Measurements from ENCODE around the gene HBA1. TPM values are rescaled to one million over a fixed set of nuclear protein-coding genes. Genes with fewer than 3 reads are reported as not detected.
"Not testable (repeated sequence)": the region's sequence is repeated elsewhere in the genome, so short reads cannot be mapped to it uniquely, and the experiment has no call there.

Gene HBA1
- total RNA-seq, 2 experiments from 2014 or later, result not detected

DNA sequence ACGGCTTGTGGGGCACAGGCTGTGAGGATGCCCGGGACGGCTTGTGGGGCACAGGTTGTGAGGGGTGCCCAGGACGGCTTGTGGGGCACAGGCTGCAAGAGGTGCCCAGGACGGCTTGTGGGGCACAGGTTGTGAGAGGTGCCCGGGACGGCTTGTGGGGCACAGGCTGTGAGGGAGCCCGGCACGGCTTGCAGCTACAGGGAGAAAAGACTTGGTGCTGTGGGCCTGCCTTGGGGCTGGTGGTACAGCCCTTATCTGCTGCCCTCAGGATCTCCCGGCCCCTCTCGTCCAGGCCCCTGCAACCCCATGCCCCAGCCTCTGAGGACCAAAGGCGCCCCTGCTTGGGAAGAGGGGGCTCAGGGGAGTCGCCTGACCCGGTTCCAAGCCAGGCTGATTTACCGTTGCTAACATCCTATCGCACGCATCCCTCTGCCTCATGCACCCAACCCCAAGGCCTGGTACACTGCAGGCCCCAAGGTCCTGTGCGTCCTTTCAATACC is 15.7 kb upstream of the HBA1 start:
- TF ChIP-seq CTCF (IDR thresholded peaks at IDR 0.05), result no peak

GRCh38 chr16:162271-162991 is 14.0 kb upstream of the HBA1 start:
- Histone ChIP-seq H3K4me1 (ENCODE audit: insufficient read depth, low read length) (peaks cover 23% of the 10 kb centered on the region), H3K27me3 (ENCODE audit: control insufficient read depth in 1 of 2, insufficient read depth in 2 of 2, low read length in 2 of 2) (peaks cover 35 to 37% of the 10 kb centered on the region in 2 experiments), H3K36me3 (ENCODE audit: insufficient read depth, low read length) (no peaks in the 10 kb centered on the region), H3K27ac (ENCODE audit: low read depth in 1 of 2, low read length in 2 of 2) (no peak overlapping the region), H3K4me3 (ENCODE audit: low read length) (no peak overlapping the region), H3K9me3 (ENCODE audit: control insufficient read depth in 1 of 2, insufficient read depth in 1 of 2, low read length in 2 of 2) (peaks cover 0 to 13% of the 10 kb centered on the region in 2 experiments)
- intact Hi-C loops (cut with DNase I, micrococcal nuclease), result no loop called here
- POLR2A ChIA-PET, result no interaction called here
- no peak overlapping the region for H3K4me3 Mint-ChIP-seq
- H3K9me3 Mint-ChIP-seq, result no peaks in the 10 kb centered on the region
- CTCF ChIA-PET, result no interaction called here
- H3K27ac Mint-ChIP-seq, result no peak overlapping the region
- peaks cover 4% of the 10 kb centered on the region for H3K4me1 Mint-ChIP-seq (ENCODE audit: low read depth)
- peaks cover 56% of the 10 kb centered on the region for H3K27me3 Mint-ChIP-seq
- no peaks in the 10 kb centered on the region for H3K36me3 Mint-ChIP-seq (ENCODE audit: low read depth)
- DNase-seq (no peak), ATAC-seq (ENCODE audit: poor library complexity) (no peak)
- TF ChIP-seq CTCF (IDR thresholded peaks at IDR 0.05), result no peak

More for the DNA sequence above, 15.7 kb upstream of the HBA1 start:
- Histone ChIP-seq H3K9me3 (ENCODE audit: control insufficient read depth in 1 of 2, insufficient read depth in 1 of 2, low read length in 2 of 2) (peaks cover 0 to 8% of the 10 kb centered on the region in 2 experiments), H3K27ac (ENCODE audit: low read depth in 1 of 2, low read length in 2 of 2) (no peak overlapping the region), H3K4me1 (ENCODE audit: insufficient read depth, low read length) (peaks cover 9% of the 10 kb centered on the region), H3K36me3 (ENCODE audit: insufficient read depth, low read length) (no peaks in the 10 kb centered on the region), H3K27me3 (ENCODE audit: control insufficient read depth in 1 of 2, insufficient read depth in 2 of 2, low read length in 2 of 2) (peaks cover 25 to 29% of the 10 kb centered on the region in 2 experiments), H3K4me3 (ENCODE audit: low read length) (no peak overlapping the region)
- peaks cover 52% of the 10 kb centered on the region for H3K27me3 Mint-ChIP-seq
- DNase-seq, result no peak
- intact Hi-C loops (cut with DNase I, micrococcal nuclease), result no loop called here
- no peak for ATAC-seq (ENCODE audit: poor library complexity)
- ChIA-PET CTCF (no interaction called here), POLR2A (no interaction called here)
- H3K9me3 Mint-ChIP-seq, result no peaks in the 10 kb centered on the region
- H3K27ac Mint-ChIP-seq, result no peak overlapping the region
- no peak overlapping the region for H3K4me3 Mint-ChIP-seq
- H3K36me3 Mint-ChIP-seq (ENCODE audit: low read depth), result no peaks in the 10 kb centered on the region
- peaks cover 4% of the 10 kb centered on the region for H3K4me1 Mint-ChIP-seq (ENCODE audit: low read depth)

- Histone ChIP-seq H3K4me1 (ENCODE audit: insufficient read depth, low read length) (peaks cover 23% of the 10 kb centered on the region), H3K27me3 (ENCODE audit: control insufficient read depth in 1 of 2, insufficient read depth in 2 of 2, low read length in 2 of 2) (peaks cover 41 to 45% of the 10 kb centered on the region in 2 experiments), H3K9me3 (ENCODE audit: control insufficient read depth in 1 of 2, insufficient read depth in 1 of 2, low read length in 2 of 2) (peaks cover 0 to 13% of the 10 kb centered on the region in 2 experiments)
- H3K27me3 Mint-ChIP-seq, result peaks cover 56% of the 10 kb centered on the region
- DNase-seq; H3K36me3 Mint-ChIP-seq (ENCODE audit: low read depth); H3K9me3 Mint-ChIP-seq; H3K4me3 Mint-ChIP-seq; H3K27ac Mint-ChIP-seq; CTCF ChIA-PET; H3K36me3 ChIP-seq (ENCODE audit: insufficient read depth, low read length); ATAC-seq (ENCODE audit: poor library complexity); H3K27ac ChIP-seq (ENCODE audit: low read depth in 1 of 2, low read length in 2 of 2); H3K4me3 ChIP-seq (ENCODE audit: low read length); H3K4me1 Mint-ChIP-seq (ENCODE audit: low read depth); intact Hi-C loops (cut with DNase I, micrococcal nuclease); POLR2A ChIA-PET: not testable (repeated sequence)
Measured at GRCh38 chr16:163139-163538, 13.3 kb upstream of the HBA1 start.

DNA sequence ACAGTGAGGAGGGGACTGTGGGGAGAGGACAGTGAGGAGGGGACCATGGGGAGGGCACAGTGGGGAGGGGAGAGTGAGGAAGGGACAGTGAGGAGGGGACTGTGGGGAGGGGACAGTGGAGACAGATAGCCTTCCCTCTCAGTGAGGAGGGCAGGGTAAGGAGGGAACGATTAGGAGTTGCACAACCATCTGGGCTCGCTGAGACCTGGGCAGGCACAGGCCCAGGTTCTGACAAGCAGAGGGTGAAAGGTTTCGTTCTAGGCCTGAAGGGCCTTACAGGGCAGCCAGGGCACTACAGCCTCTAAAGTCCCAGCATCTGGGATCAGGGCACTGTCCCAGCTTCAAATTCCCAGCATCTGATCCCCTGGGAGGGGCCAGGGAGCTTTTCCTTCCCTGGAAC is 12.8 kb upstream of the HBA1 start:
- H3K4me1 Mint-ChIP-seq (ENCODE audit: low read depth); H3K9me3 Mint-ChIP-seq; H3K27ac ChIP-seq (ENCODE audit: low read depth in 1 of 2, low read length in 2 of 2); ATAC-seq (ENCODE audit: poor library complexity); H3K36me3 ChIP-seq (ENCODE audit: insufficient read depth, low read length); intact Hi-C loops (cut with DNase I, micrococcal nuclease); CTCF ChIA-PET; POLR2A ChIA-PET; DNase-seq; H3K4me3 ChIP-seq (ENCODE audit: low read length); H3K4me3 Mint-ChIP-seq; H3K27ac Mint-ChIP-seq; H3K36me3 Mint-ChIP-seq (ENCODE audit: low read depth): not testable (repeated sequence)
- H3K27me3 Mint-ChIP-seq, result peaks cover 57% of the 10 kb centered on the region
- Histone ChIP-seq H3K27me3 (ENCODE audit: control insufficient read depth in 1 of 2, insufficient read depth in 2 of 2, low read length in 2 of 2) (peaks cover 43 to 50% of the 10 kb centered on the region in 2 experiments), H3K4me1 (ENCODE audit: insufficient read depth, low read length) (peaks cover 23% of the 10 kb centered on the region), H3K9me3 (ENCODE audit: control insufficient read depth in 1 of 2, insufficient read depth in 1 of 2, low read length in 2 of 2) (peaks cover 0 to 13% of the 10 kb centered on the region in 2 experiments)

DNA sequence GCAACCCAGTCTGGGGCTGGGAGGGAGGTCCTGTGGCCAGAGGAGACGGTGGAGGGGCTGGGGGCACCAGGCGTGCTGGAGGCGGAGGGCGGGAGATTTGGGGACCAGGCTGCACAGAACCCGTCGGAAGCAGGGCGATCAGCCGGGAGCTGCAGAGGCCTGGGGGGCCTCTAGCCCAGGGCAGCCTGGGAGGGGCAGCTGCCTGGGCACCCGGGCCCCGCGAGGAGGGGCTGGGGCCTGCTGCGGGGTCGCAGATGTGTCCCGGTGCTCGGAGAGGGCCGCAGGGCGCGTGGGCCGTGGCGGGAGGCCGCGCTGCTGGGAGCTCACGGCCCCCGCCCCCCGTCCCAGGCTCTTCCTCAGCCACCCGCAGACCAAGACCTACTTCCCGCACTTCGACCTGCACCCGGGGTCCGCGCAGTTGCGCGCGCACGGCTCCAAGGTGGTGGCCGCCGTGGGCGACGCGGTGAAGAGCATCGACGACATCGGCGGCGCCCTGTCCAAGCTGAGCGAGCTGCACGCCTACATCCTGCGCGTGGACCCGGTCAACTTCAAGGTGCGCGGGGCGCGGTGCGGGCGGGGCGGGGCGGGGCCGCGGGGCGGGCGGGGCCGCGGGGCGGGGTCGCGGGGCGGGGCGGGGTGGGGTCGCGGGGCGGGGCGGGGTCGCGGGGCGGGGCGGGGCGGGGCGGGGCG is 12.2 kb upstream of the HBA1 start:
- H3K4me3 Mint-ChIP-seq; H3K27ac Mint-ChIP-seq; H3K36me3 Mint-ChIP-seq (ENCODE audit: low read depth); CTCF ChIA-PET; intact Hi-C loops (cut with DNase I, micrococcal nuclease); H3K36me3 ChIP-seq (ENCODE audit: insufficient read depth, low read length); DNase-seq; POLR2A ChIA-PET; H3K4me3 ChIP-seq (ENCODE audit: low read length); H3K27ac ChIP-seq (ENCODE audit: low read depth in 1 of 2, low read length in 2 of 2); H3K4me1 Mint-ChIP-seq (ENCODE audit: low read depth); H3K9me3 Mint-ChIP-seq: not testable (repeated sequence)
- Histone ChIP-seq H3K27me3 (ENCODE audit: control insufficient read depth in 1 of 2, insufficient read depth in 2 of 2, low read length in 2 of 2) (peaks cover 49 to 56% of the 10 kb centered on the region in 2 experiments), H3K4me1 (ENCODE audit: insufficient read depth, low read length) (peaks cover 23% of the 10 kb centered on the region), H3K9me3 (ENCODE audit: control insufficient read depth in 1 of 2, insufficient read depth in 1 of 2, low read length in 2 of 2) (peaks cover 0 to 13% of the 10 kb centered on the region in 2 experiments)
- peaks cover 59% of the 10 kb centered on the region for H3K27me3 Mint-ChIP-seq
- peak; percentile 22 for ATAC-seq (ENCODE audit: poor library complexity)
